ENCODE data around the gene CMC2. TPM values are rescaled to one million over a fixed set of nuclear protein-coding genes. Genes with fewer than 3 reads are reported as not detected.

The CMC2 gene
- total RNA-seq, 4 donors from 2014 or later, result 14.0 to 54.5 (median 34.3) TPM

DNA sequence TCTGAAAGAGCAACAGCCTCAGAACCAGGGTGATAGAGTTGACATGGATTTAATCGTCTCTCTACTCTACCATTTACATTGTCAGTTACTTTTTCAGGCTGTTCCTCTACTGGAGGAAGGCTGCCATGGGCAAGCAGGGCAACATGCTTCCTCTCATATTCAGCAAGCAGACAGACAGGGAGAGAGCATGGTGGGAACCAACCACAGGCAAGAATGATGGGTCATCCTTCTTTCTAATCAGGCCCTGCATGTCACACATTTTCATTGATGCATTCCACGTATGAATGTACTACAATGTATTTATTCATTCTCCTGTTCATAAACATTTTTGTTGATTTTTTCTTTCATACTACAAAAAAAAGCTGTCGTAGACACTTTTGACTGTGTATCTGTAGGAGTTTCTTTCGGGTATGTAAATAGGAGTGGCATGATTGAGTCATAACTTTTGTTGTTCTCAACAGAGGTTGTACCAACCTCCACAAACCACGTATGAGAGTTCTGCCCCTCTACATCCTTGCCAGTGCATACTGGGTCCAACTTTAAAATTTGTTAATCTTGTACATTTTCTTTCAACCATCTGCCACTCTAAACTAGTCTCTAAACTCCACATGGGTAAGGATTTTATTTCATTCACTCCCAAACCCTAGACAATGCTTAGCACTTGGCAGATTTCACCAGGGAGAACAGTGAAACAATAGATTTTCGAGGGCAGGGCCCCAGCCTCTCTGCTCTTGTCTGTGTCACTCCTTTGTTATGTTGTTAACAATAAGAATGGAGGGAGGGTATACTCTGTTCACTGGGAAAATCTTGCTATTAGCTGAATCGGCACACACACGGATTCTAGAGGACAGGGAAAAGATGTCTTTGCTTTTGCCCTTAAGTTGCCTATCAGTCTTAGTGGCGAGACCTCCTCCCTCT lies 58.7 kb downstream of the CMC2 start:
- Histone ChIP-seq H3K4me1 (no peaks in the 10 kb centered on the region), H3K4me3 (no peak overlapping the region), H3K36me3 (no peaks in the 10 kb centered on the region), H3K27ac (no peak overlapping the region), H3K27me3 (no peaks in the 10 kb centered on the region), H3K9me3 (no peaks in the 10 kb centered on the region)
- DNase-seq, result no peak
- no peak for TF ChIP-seq POLR2A (IDR thresholded peaks at IDR 0.05)
- TF ChIP-seq, protein P1, sequence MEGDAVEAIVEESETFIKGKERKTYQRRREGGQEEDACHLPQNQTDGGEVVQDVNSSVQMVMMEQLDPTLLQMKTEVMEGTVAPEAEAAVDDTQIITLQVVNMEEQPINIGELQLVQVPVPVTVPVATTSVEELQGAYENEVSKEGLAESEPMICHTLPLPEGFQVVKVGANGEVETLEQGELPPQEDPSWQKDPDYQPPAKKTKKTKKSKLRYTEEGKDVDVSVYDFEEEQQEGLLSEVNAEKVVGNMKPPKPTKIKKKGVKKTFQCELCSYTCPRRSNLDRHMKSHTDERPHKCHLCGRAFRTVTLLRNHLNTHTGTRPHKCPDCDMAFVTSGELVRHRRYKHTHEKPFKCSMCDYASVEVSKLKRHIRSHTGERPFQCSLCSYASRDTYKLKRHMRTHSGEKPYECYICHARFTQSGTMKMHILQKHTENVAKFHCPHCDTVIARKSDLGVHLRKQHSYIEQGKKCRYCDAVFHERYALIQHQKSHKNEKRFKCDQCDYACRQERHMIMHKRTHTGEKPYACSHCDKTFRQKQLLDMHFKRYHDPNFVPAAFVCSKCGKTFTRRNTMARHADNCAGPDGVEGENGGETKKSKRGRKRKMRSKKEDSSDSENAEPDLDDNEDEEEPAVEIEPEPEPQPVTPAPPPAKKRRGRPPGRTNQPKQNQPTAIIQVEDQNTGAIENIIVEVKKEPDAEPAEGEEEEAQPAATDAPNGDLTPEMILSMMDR (IDR thresholded peaks at IDR 0.05), result no peak

DNA sequence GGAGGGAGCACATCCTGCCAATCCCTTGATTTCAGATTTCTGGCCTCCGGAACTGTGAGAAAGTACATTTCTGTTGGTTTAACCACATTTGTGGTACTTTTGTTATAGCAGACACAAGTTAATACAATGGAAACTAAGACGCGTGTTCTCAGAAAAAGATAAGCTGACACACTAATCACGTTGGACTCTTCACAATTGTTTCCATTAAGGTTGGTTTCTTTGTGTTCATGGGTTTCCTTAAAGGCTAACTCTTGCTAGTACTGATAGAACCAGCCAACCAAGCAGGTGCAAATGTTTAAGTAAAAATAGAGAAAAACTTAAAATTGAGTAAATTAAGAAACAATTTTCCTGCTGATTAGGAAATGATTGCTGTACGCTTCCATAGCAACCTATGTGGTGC lies 59.4 kb downstream of the CMC2 start:
- Histone ChIP-seq H3K4me1 (no peaks in the 10 kb centered on the region), H3K27ac (no peak overlapping the region), H3K36me3 (no peaks in the 10 kb centered on the region), H3K27me3 (no peaks in the 10 kb centered on the region), H3K9me3 (no peaks in the 10 kb centered on the region), H3K4me3 (no peak overlapping the region)
- TF ChIP-seq POLR2A (IDR thresholded peaks at IDR 0.05), result no peak
- TF ChIP-seq, protein P1 (IDR thresholded peaks at IDR 0.05), result no peak
- no peak for DNase-seq

DNA sequence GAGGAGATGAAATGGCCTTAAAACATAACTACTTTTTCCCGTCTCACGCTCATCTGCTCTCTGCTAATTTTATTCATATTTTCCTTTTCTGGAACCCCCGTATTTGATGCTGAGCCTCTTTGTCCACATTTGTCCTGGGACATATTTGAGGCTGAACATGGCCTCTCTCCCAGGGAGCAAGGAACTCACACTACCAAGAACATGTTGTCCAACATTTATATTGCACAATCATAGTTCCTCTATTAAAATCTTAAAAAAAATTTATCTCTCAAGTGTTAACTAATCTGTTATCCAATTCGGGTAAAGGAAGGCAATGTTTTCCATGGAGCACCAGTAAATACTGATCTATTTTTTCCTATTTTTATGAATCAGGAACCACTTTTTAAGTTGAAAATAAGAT lies 60.2 kb downstream of the CMC2 start:
- Histone ChIP-seq H3K27me3 (no peaks in the 10 kb centered on the region), H3K36me3 (no peaks in the 10 kb centered on the region), H3K27ac (no peak overlapping the region), H3K4me3 (no peak overlapping the region), H3K4me1 (no peaks in the 10 kb centered on the region), H3K9me3 (no peaks in the 10 kb centered on the region)
- TF ChIP-seq, protein P1 (IDR thresholded peaks at IDR 0.05), result no peak
- TF ChIP-seq POLR2A (IDR thresholded peaks at IDR 0.05), result no peak
- no peak for DNase-seq

DNA sequence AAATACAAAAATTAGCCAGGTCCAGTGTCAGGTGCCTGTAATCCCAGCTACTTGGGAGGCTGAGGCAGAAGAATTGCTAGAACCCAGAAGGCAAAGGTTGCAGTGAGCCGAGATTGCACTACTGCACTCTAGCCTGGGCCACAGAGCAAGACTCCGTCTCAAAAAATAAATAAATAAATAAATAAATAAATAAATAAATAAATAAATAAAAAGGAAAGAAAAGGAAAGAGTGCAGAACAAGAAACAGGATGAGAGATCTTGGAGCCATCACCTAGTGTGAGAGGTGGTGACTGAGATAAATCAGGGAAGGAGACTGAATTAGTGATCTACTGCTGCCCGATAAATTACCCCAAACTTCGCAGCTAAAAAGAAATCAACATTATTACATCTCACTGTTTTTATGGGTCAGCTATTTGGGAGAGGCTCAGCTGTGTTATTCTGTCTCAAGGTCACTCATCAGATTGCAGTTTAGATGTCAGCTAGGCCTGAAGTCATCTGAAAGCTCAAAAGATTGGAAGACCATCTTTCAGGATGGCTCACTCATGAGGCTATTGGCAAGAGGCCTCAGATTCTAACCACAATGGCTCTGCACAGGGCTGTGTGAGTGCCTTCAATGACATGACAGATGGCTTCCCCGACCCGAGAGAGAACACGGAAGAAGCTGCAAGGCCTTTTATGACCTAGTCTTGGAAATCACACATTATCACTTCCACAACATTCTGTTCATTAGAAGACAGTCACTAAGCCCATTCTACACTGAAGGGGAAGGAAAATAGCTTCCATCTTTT lies 66.4 kb downstream of the CMC2 start:
- H3K9me3 ChIP-seq, result no peaks in the 10 kb centered on the region
- no peaks in the 10 kb centered on the region for H3K27me3 ChIP-seq
- no peak for TF ChIP-seq POLR2A (IDR thresholded peaks at IDR 0.05)
- TF ChIP-seq, protein P1 (IDR thresholded peaks at IDR 0.05), result no peak
- no peak for DNase-seq
- H3K4me1 ChIP-seq, result peaks cover 0 to 6% (median 0%) of the 10 kb centered on the region in 4 donors
- no peak overlapping the region for H3K4me3 ChIP-seq
- no peaks in the 10 kb centered on the region for H3K36me3 ChIP-seq
- no peak overlapping the region for H3K27ac ChIP-seq

DNA sequence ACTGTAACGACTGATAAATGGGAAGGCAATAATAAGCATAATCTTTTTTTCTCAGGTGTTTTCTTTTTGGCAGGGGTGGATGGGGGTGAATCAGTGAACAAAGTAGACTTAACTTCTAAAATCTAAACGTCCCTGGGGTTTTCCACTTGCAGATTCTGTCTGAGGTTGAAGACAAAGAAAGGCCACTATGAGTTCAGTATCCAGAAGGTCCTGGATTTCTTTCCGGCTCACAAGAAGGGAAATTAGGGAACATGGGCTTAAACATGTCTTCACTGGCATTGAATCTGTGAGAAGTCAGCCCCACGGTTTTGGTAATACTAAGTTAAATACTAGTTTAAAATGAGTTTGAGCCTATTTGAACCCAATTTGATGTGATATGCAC lies 67.8 kb downstream of the CMC2 start:
- TF ChIP-seq POLR2A (IDR thresholded peaks at IDR 0.05), result no peak
- TF ChIP-seq, protein P1 (IDR thresholded peaks at IDR 0.05), result no peak
- Histone ChIP-seq H3K27me3 (no peaks in the 10 kb centered on the region), H3K27ac (no peak overlapping the region), H3K4me1 (peaks cover 0 to 6% (median 0%) of the 10 kb centered on the region in 4 donors), H3K36me3 (no peaks in the 10 kb centered on the region), H3K9me3 (no peaks in the 10 kb centered on the region), H3K4me3 (no peak overlapping the region)
- no peak for DNase-seq

Measured in Peyer's patch (tissue), 4 donors.